A673 (cell line): ENCODE data around the gene RNF7. TPM values are rescaled to one million over a fixed set of nuclear protein-coding genes. Genes with fewer than 3 reads are reported as not detected.

Experiments used
- BruUV-seq: library from RNA; stranded (reverse); fragments of 400-500 nt; replicated peaks from 2 replicates; lab custom pipeline; 2021; lab: Mats Ljungman, UMichigan
- CTCF ChIA-PET: fragments of 300-600 bp; sonication (Branson Sonifier 250); formaldehyde crosslinking; loops from one replicate; lab custom pipeline; 2022; ENCODE audit warnings: antibody characterized with exemption; lab: Charles Lee
- POLR2A ChIA-PET: fragments of 300-600 bp; sonication (Branson Sonifier 250); formaldehyde crosslinking; loops from one replicate; lab custom pipeline; 2022; ENCODE audit warnings: antibody characterized with exemption; ENCODE audit not compliant: low non-redundant PET; lab: Charles Lee
- DNase-seq: peaks from one replicate; pipeline ENCODE4 v3.0.0-alpha.2; 2015; ENCODE audit warnings: low spot score
- H3K27ac ChIP-seq: fragments of 200-600 bp; sonication (generic); 2 replicates; pipeline ENCODE4 v1.5.1; 2016; ENCODE audit warnings: mixed run types, low read depth, mild to moderate bottlenecking, mixed read lengths, antibody characterized with exemption, low read length; ENCODE audit not compliant: poor library complexity, severe bottlenecking
- H3K27me3 ChIP-seq: fragments of 200-600 bp; sonication (generic); replicated peaks from 2 replicates; pipeline ENCODE4 v1.6.1; 2017; ENCODE audit warnings: mixed run types, low read depth, mild to moderate bottlenecking, mixed read lengths, antibody characterized with exemption, low read length; ENCODE audit not compliant: insufficient read depth, poor library complexity
- H3K36me3 ChIP-seq: fragments of 200-600 bp; sonication (generic); 2 replicates; pipeline ENCODE4 v1.6.1; 2016; ENCODE audit warnings: mixed run types, mild to moderate bottlenecking, mixed read lengths, antibody characterized with exemption, low read length; ENCODE audit not compliant: insufficient read depth, poor library complexity, severe bottlenecking
- H3K4me1 ChIP-seq: fragments of 200-600 bp; sonication (generic); 2 replicates; pipeline ENCODE4 v1.6.1; 2017; ENCODE audit warnings: mixed run types, mild to moderate bottlenecking, mixed read lengths, antibody characterized with exemption, low read length; ENCODE audit not compliant: insufficient read depth, poor library complexity, severe bottlenecking
- H3K4me3 ChIP-seq: fragments of 200-600 bp; sonication (generic); 2 replicates; pipeline ENCODE4 v1.5.1; 2016; ENCODE audit warnings: low read depth, mixed run types, mild to moderate bottlenecking, mixed read lengths, low read length; ENCODE audit not compliant: poor library complexity, severe bottlenecking
- H3K9me3 ChIP-seq: fragments of 200-600 bp; sonication (generic); 2 replicates; pipeline ENCODE4 v1.6.1; 2016; ENCODE audit warnings: mixed run types, low read depth, mild to moderate bottlenecking, mixed read lengths, antibody characterized with exemption, low read length; ENCODE audit not compliant: poor library complexity, severe bottlenecking
- EZH2 ChIP-seq: fragments of 200-600 bp; sonication (generic); IDR thresholded peaks from 2 replicates; pipeline ENCODE4 v1.6.1; 2017; ENCODE audit warnings: borderline replicate concordance, low read depth, mild to moderate bottlenecking, mixed read lengths, antibody characterized with exemption, low read length; ENCODE audit not compliant: poor library complexity, severe bottlenecking
- intact Hi-C: fragments of 100-400 bp; cut with micrococcal nuclease; formaldehyde crosslinking; loops from one replicate; pipeline ENCODE4 v1.10.0; 2022; ENCODE audit not compliant: unreplicated experiment
- total RNA-seq: library from RNA; stranded (reverse); gene quantifications from 2 replicates; pipeline ENCODE4 v1.2.3, GENCODE V29; 2021
- TF ChIP-seq, protein P1 (sequence below): fragments of 300-800, 200-600 bp; sonication (generic); conservative IDR thresholded peaks from 2 replicates; pipeline ENCODE4 v1.5.1; 2017; ENCODE audit warnings: low read depth, mild to moderate bottlenecking, antibody characterized with exemption, low read length, moderate library complexity, mixed read lengths

The RNF7 gene
- total RNA-seq, 1 experiment from 2014 or later = 123 TPM

DNA sequence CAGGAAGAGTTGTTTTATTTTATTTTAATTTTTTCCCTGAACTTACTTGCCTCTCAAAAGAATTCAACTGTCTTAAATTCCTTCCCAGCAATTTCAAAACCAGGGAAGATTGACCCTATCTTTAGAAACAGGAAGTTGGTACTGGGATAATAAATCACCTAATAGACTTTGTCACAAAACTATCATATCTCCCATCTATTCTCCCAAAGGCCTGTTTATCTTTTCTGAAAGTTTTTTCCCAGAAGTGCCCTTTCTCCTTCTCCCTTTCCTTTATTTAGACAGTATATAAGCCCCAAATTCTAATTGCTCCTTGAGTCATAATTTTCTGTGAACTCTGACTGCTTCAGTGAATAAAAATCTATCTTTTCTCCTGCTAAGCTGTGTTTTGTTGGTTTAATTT, 2.9 kb upstream of the RNF7 start:
- peak; percentile 17 for DNase-seq
- no peak for TF ChIP-seq EZH2
- TF ChIP-seq, protein P1, sequence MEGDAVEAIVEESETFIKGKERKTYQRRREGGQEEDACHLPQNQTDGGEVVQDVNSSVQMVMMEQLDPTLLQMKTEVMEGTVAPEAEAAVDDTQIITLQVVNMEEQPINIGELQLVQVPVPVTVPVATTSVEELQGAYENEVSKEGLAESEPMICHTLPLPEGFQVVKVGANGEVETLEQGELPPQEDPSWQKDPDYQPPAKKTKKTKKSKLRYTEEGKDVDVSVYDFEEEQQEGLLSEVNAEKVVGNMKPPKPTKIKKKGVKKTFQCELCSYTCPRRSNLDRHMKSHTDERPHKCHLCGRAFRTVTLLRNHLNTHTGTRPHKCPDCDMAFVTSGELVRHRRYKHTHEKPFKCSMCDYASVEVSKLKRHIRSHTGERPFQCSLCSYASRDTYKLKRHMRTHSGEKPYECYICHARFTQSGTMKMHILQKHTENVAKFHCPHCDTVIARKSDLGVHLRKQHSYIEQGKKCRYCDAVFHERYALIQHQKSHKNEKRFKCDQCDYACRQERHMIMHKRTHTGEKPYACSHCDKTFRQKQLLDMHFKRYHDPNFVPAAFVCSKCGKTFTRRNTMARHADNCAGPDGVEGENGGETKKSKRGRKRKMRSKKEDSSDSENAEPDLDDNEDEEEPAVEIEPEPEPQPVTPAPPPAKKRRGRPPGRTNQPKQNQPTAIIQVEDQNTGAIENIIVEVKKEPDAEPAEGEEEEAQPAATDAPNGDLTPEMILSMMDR = no peak
- H3K4me3 ChIP-seq = no peak overlapping the region
- ChIA-PET CTCF (no interaction called here), POLR2A (no interaction called here)
- intact Hi-C loops = loop anchor here (5.0 to 10.0 kb wide), 4 partner anchors 158 to 550 kb away; no protein-coding TSS in a partner anchor
- H3K4me1 ChIP-seq = peaks cover 9% of the 10 kb centered on the region
- no peaks in the 10 kb centered on the region for H3K9me3 ChIP-seq
- BruUV-seq = no TSS peak
- H3K27me3 ChIP-seq = no peaks in the 10 kb centered on the region
- no peak overlapping the region for H3K27ac ChIP-seq
- H3K36me3 ChIP-seq = no peaks in the 10 kb centered on the region

DNA sequence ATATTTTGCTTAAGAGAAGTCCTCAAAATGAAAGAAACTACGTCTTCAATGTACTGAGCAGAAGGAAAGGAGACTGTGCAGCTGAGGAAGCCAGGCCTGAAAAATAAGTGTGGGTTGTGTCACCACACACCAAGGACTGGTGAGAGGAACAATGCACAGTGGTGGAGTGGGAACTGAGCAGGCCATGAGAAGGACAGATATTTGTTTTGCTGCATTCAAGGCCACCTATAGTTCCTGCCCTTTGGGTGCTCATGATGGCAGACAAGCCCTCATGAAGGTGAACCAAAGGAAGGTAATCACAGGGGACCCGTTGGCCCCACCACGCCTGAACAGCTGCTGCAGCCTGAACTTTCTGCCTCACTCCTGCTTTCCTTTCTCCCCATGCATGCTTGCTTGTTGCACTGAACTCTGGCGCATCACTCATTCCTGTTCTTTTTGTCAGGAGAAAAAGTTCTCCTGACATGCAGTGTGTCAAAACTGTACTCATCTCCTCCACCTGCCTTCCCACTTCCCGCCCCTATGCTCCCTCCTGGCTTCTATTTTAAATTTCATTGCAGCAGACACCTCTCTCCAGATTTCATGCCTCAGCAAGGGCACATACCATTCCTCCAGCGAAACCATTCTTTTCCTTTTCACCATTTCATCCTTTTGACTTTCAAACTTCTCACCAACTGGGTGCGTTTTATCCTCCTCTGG, 2.2 kb upstream of the RNF7 start:
- DNase-seq = no peak
- Histone ChIP-seq H3K36me3 (no peaks in the 10 kb centered on the region), H3K9me3 (no peaks in the 10 kb centered on the region), H3K27ac (no peak overlapping the region), H3K4me3 (no peak overlapping the region), H3K4me1 (peaks cover 16% of the 10 kb centered on the region), H3K27me3 (no peaks in the 10 kb centered on the region)
- intact Hi-C loops = loop anchor here (5.0 to 10.0 kb wide), 4 partner anchors 159 to 549 kb away; no protein-coding TSS in a partner anchor
- TF ChIP-seq EZH2 = no peak
- TF ChIP-seq, protein P1 = no peak
- ChIA-PET POLR2A (no interaction called here), CTCF (no interaction called here)
- BruUV-seq = no TSS peak

DNA sequence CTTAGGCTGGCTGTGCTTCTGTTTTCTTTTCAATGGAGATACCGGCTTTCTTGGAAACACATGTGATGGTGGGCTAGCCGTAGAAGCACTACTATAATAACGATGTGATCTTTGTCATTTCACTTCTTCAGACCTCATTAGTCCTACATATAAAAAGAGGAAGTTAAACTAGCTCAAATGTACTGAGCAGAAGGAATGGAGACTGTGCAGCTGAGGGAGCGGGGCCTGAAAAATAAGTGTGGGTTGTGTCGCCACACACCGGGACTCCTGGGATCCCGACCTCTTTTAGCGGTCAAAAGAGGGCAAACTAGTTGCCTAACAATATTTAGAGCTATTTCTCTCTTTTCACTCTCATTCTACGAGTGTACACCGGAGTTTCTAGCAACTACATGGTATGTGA, 1.0 kb upstream of the RNF7 start:
- ChIA-PET POLR2A (no interaction called here), CTCF (no interaction called here)
- no peaks in the 10 kb centered on the region for H3K9me3 ChIP-seq
- BruUV-seq = no TSS peak
- intact Hi-C loops = loop anchor here (5.0 to 10.0 kb wide), 4 partner anchors 160 to 548 kb away; no protein-coding TSS in a partner anchor
- no peak for TF ChIP-seq EZH2
- TF ChIP-seq, protein P1 = no peak
- no peaks in the 10 kb centered on the region for H3K36me3 ChIP-seq
- no peaks in the 10 kb centered on the region for H3K27me3 ChIP-seq
- H3K4me1 ChIP-seq = peaks cover 18% of the 10 kb centered on the region
- no peak for DNase-seq
- no peak overlapping the region for H3K4me3 ChIP-seq
- H3K27ac ChIP-seq = no peak overlapping the region
